Measurements from ENCODE around the gene CBFA2T2. TPM values are rescaled to one million over a fixed set of nuclear protein-coding genes. Genes with fewer than 3 reads are reported as not detected.

Gene CBFA2T2
- total RNA-seq, 1 experiment from 2014 or later, result 13.1 TPM

DNA sequence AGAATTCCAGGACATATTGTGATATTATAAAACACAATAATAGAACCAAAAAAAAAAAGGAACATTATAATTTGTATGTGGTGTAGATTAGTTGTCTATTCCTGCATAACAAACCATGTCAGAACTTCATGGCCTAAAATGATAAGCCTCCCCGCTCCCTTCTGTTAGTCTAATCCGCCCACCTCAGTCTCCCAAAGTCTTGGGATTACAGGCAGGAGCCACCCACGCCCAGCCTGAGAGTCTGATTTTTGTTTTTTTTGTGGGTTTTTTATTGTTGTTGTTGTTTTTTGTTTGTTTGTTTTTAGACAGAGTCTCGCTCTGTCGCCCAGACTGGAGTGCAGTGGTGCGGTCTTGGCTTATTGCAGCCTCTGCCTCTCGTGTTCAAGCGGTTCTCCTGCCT, 111.1 kb downstream of the CBFA2T2 start:
- DNase-seq (ENCODE audit: low spot score), result no peak
- no peak overlapping the region for H3K27ac ChIP-seq (ENCODE audit: low read depth, low read length, poor library complexity, severe bottlenecking)
- intact Hi-C loops (cut with micrococcal nuclease; ENCODE audit: unreplicated experiment), result no loop called here
- H3K4me1 ChIP-seq (ENCODE audit: insufficient read depth, low read length, poor library complexity, severe bottlenecking), result no peaks in the 10 kb centered on the region
- no TSS peak for BruUV-seq (replicated peaks)
- H3K4me3 ChIP-seq (ENCODE audit: low read depth, low read length, poor library complexity, severe bottlenecking), result no peak overlapping the region
- H3K36me3 ChIP-seq (ENCODE audit: insufficient read depth, low read length, poor library complexity, severe bottlenecking), result no peaks in the 10 kb centered on the region
- TF ChIP-seq, protein P1, sequence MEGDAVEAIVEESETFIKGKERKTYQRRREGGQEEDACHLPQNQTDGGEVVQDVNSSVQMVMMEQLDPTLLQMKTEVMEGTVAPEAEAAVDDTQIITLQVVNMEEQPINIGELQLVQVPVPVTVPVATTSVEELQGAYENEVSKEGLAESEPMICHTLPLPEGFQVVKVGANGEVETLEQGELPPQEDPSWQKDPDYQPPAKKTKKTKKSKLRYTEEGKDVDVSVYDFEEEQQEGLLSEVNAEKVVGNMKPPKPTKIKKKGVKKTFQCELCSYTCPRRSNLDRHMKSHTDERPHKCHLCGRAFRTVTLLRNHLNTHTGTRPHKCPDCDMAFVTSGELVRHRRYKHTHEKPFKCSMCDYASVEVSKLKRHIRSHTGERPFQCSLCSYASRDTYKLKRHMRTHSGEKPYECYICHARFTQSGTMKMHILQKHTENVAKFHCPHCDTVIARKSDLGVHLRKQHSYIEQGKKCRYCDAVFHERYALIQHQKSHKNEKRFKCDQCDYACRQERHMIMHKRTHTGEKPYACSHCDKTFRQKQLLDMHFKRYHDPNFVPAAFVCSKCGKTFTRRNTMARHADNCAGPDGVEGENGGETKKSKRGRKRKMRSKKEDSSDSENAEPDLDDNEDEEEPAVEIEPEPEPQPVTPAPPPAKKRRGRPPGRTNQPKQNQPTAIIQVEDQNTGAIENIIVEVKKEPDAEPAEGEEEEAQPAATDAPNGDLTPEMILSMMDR (conservative IDR thresholded peaks at IDR 0.05; ENCODE audit: low read depth, low read length), result no peak
- TF ChIP-seq EZH2 (IDR thresholded peaks at IDR 0.05; ENCODE audit: borderline replicate concordance, low read depth, low read length, poor library complexity, severe bottlenecking), result no peak
- POLR2A ChIA-PET (ENCODE audit: low non-redundant PET), result no interaction called here
- H3K9me3 ChIP-seq (ENCODE audit: low read depth, low read length, poor library complexity, severe bottlenecking), result no peaks in the 10 kb centered on the region
- CTCF ChIA-PET, result no interaction called here
- no peaks in the 10 kb centered on the region for H3K27me3 ChIP-seq (replicated peaks; ENCODE audit: insufficient read depth, low read depth, low read length, poor library complexity)

DNA sequence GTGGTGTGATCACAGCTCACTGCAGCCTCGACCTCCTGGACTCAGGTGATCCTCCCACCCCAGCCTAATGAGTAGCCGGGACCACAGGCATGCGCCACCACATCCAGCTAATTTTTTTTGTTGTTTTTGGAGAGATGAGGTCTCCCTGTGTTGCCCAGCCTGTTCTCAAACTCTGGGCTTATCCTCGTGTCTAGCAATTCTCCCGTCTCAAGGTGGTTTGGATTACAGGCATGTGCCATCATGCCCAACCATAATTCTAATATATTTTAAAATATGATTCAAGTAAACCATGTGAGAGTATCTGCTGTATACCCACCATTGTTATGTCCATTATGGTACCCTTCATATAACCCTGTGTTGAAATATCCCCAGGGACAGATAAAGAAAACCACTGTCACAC, 112.0 kb downstream of the CBFA2T2 start:
- CTCF ChIA-PET, result no interaction called here
- POLR2A ChIA-PET (ENCODE audit: low non-redundant PET), result no interaction called here
- intact Hi-C loops (cut with micrococcal nuclease; ENCODE audit: unreplicated experiment), result no loop called here
- Histone ChIP-seq H3K27ac (ENCODE audit: low read depth, low read length, poor library complexity, severe bottlenecking) (no peak overlapping the region), H3K4me1 (ENCODE audit: insufficient read depth, low read length, poor library complexity, severe bottlenecking) (no peaks in the 10 kb centered on the region), H3K36me3 (ENCODE audit: insufficient read depth, low read length, poor library complexity, severe bottlenecking) (no peaks in the 10 kb centered on the region), H3K4me3 (ENCODE audit: low read depth, low read length, poor library complexity, severe bottlenecking) (no peak overlapping the region), H3K9me3 (ENCODE audit: low read depth, low read length, poor library complexity, severe bottlenecking) (no peaks in the 10 kb centered on the region), H3K27me3 (replicated peaks; ENCODE audit: insufficient read depth, low read depth, low read length, poor library complexity) (no peaks in the 10 kb centered on the region)
- no TSS peak for BruUV-seq (replicated peaks)
- DNase-seq (ENCODE audit: low spot score), result no peak
- TF ChIP-seq, protein P1 (conservative IDR thresholded peaks at IDR 0.05; ENCODE audit: low read depth, low read length), result no peak
- TF ChIP-seq EZH2 (IDR thresholded peaks at IDR 0.05; ENCODE audit: borderline replicate concordance, low read depth, low read length, poor library complexity, severe bottlenecking), result no peak

DNA sequence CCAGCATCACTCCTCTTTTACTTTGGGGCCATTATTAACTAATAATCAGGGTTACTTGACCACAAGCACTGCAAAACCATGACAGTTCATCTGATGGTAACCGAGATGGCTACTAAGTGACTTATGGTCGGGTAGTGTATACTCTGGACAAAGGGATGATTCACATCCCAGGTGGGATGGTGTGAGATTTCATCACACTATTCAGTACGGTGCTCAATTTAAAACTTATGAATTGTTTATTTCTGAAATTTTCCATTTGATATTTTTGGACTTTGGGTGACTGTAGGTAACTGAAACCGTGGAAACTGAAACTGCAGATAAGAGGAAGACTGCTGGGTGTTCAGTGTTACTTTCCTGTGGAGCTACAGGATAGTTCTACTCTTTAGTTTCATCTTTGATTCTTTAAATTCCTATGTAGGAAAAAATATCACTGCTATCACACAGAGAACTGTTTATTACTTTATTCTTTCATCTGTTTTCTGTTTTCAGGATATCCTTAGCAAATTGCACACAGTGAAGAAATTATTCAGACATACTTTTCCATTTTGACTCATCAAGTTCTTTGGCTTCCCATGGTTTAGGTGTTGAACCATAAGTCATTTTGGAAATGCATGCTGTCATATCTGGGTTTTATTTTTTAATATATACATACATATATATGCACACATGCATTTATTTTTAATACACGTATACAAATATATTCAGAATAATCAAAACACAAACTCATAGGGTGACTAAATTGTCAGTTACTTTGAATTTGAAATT, 113.1 kb downstream of the CBFA2T2 start:
- intact Hi-C loops (cut with micrococcal nuclease; ENCODE audit: unreplicated experiment), result no loop called here
- TF ChIP-seq EZH2 (IDR thresholded peaks at IDR 0.05; ENCODE audit: borderline replicate concordance, low read depth, low read length, poor library complexity, severe bottlenecking), result no peak
- TF ChIP-seq, protein P1 (conservative IDR thresholded peaks at IDR 0.05; ENCODE audit: low read depth, low read length), result no peak
- no peaks in the 10 kb centered on the region for H3K4me1 ChIP-seq (ENCODE audit: insufficient read depth, low read length, poor library complexity, severe bottlenecking)
- no peaks in the 10 kb centered on the region for H3K27me3 ChIP-seq (replicated peaks; ENCODE audit: insufficient read depth, low read depth, low read length, poor library complexity)
- H3K36me3 ChIP-seq (ENCODE audit: insufficient read depth, low read length, poor library complexity, severe bottlenecking), result peaks cover 3% of the 10 kb centered on the region
- H3K27ac ChIP-seq (ENCODE audit: low read depth, low read length, poor library complexity, severe bottlenecking), result no peak overlapping the region
- ChIA-PET CTCF (interaction anchor here (0.6 kb wide), 1 partner anchor 23 kb away, joined by 4 read pairs; no protein-coding TSS in a partner anchor), POLR2A (ENCODE audit: low non-redundant PET) (no interaction called here)
- H3K4me3 ChIP-seq (ENCODE audit: low read depth, low read length, poor library complexity, severe bottlenecking), result no peak overlapping the region
- H3K9me3 ChIP-seq (ENCODE audit: low read depth, low read length, poor library complexity, severe bottlenecking), result no peaks in the 10 kb centered on the region
- BruUV-seq (replicated peaks), result no TSS peak
- DNase-seq (ENCODE audit: low spot score), result no peak

Measured in A673 (cell line).